Kasumi-1 (cell line): ENCODE data around the gene HSPB1.
"Not testable (repeated sequence)": the region's sequence is repeated elsewhere in the genome, so short reads cannot be mapped to it uniquely, and the experiment has no call there.

ENCODE experiments used
- DNase-seq, 2 experiments: peaks; one replicate each; lab custom pipeline; 2025; lab: John Stamatoyannopoulos, UW

Gene HSPB1

DNA sequence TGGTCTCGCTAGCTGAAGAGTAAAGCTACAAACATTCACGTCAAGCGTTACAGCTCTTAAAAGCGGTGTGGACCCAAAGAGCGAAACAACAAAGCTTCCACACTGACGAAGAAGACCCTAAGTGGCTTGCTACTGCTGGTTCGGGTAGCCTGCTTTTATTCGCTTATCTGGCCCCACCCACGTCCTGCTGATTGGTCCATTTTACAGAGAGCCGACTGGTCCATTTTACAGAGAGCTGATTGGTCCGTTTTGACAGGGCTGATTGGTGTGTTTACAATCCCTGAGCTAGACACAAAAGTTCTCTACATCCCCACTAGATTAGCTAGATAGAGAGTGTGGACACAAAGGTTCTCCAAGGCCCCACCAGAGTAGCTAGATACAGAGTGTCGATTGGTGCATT is 6.4 kb downstream of the HSPB1 start:
- DNase-seq = not testable (repeated sequence)

DNA sequence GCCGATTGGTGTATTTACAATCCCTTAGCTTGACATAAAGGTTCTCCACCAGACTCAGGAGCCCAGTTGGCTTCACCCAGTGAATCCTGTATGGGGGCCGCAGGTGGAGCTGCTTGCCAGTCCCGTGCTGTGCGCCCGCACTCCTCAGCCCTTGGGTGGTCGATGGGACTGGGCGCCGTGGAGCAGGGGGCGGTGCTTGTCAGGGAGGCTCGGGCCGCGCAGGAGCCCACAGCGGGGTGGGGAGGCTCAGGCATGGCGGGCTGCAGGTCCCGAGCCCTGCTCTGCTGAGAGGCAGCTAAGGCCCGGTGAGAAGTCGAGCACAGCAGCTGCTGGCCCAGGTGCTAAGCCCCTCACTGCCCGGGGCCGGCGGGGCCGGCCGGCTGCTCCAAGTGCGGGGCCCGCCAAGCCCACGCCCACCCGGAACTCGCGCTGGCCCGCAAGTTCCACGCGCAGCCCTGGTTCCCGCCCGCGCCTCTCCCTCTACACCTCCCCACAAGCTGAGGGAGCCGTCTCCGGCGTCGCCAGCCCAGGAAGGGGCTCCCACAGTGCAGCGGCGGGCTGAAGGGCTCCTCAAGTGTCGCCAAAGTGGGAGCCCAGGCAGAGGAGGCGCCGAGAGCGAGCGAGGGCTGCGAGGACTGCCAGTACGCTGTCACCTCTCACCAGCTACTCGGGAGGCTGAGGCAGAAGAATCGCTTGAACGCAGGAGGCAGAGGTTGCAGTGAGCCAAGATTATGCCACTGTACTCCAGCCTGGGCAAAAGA is 7.0 kb downstream of the HSPB1 start:
- DNase-seq = not testable (repeated sequence)

DNA sequence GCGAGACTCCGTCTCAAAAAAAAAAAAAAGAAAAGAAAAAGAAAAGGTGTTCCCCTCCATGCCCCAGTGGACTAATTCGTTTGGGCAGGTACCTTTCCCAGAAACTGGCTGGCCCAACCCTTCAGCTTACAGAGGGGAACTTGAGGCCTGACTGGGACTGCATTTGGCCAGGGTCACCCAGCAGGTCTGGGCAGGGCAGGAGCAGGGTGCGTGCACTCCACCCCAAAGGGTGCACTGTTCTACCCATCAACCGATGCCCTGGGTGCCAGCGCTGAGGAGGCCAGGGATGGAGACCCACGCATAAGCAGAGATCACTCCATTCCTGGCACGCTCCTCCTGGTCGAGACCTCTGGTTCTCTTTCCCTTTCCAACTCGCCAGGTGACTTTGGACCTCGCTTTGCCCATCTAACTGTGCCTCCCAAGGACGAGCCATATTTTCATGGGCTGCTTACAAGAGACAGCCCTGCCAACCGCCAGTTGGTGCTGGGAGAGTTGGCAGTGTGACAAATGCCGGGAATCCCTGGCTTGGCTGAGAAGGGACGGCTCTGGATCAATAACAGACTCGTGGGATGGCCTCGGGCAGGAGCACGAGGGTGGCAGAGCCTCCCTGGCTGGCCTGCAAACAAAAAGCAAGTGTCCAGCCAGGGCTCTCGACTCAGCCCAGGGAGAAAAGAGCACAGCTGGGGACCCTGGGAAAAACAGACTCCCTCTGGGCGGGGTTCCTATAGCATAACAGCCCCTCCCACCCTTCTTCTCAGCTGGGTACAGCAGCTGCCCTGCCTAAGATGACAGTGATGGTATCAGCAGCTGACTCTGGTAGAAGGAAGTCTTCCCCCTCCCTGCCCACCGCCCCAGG is 7.9 kb downstream of the HSPB1 start:
- DNase-seq = no peak

- not testable (repeated sequence) for DNase-seq
Measured at GRCh38 chr7:76311838-76312237, 9.4 kb downstream of the HSPB1 start.

DNA sequence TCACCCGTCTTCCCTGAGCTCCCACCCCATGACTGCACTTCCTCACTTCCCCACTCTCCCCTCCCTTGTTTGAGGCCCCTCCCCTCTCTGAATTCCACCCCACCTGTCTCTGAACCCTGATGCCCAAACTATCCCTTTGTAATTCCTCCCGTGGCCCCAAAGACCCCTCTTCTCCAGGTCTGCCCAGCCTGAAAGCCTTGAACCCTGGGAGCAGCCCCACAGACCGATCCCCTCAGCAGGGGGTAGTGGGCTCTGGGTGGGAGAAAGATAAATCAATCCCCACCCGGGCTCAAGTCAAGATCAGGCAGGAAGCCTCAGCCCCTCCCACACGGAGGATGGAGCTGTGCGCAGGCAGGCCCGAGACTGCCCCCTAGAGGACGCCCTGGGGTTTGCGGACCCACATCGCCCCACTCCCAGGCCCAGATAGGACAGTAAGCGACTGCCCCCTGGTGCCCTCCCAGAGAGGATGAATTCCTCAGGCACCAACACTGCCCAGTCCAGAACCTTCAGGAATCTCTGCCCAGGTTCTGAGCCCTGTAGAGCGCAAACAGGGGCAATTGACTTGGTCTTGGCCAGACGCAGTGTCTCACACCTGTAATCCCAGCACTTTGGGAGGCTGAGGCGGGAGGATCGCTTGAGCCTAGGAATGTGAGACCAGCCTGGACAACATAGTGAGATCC is 11.7 kb downstream of the HSPB1 start:
- DNase-seq = peak; percentile 91 to 92

DNA sequence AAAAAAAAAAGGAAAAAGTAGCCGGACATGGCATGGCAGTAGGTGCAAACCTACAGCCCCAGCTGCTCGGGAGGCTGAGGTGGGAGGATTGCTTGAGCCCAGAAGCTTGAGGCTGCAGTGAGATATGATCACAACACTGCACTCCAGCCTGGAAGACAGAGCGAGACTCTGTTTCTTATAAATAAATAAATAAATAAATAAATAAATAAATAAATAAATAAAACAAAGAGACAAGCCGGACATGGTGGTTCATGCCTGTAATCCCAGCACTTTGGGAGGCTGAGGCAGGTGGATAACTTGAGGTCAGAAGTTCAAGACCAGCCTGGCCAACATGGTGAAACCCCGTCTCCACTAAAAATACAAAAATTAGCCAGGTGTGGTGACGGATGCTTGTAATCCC is 12.3 kb downstream of the HSPB1 start:
- not testable (repeated sequence) for DNase-seq

- DNase-seq = no peak
Measured at GRCh38 chr7:76315364-76315763, 12.9 kb downstream of the HSPB1 start.

- no peak for DNase-seq
Measured at GRCh38 chr7:76316984-76317781, 14.7 kb downstream of the HSPB1 start.

- peak; percentile 94 to 96 for DNase-seq
Measured at GRCh38 chr7:76317782-76318487, 15.5 kb downstream of the HSPB1 start.

DNA sequence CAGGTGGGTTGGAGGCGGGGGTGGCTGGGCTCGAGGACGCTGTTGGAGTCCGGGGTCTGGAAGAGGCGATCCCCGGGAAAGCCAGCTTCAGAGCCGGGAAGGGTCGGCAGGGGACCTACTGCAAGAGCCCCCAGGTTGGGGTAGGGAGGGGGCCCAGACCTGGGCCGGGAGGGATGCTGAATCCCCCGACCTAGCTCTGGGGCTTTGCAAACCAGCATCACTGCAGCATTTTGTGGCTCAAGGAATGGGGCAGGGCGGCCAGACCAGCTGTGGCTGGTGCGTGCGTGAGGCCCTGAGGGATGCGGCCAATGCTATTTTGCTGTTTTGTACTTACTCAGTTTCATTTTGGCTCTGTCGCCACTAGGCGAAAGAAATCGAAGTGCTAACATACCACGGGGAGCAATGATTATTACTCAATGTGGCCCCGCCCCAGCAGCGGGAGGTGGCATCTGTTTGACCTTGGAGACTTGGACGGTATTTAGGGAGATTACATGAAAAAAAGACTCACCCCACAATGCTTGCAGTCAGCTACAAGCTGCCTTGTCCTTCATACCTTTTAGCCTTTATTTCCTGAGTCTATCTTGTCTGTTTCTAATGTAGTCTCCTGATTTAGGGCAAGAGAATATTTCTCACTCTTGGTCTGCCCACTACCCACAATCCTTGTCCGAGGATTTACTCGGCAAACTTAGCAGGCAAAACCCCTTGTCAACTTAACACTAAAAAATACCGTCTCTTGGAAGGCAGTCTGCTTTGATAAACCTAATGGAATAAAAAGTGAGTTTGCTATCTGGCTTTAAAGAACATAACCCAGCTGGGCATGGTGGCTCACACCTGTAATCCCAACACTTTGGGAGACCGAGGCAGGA is 16.2 kb downstream of the HSPB1 start:
- DNase-seq = peak; percentile 51 to 63

GRCh38 chr7:76325092-76325491 is 22.6 kb downstream of the HSPB1 start:
- DNase-seq = no peak

GRCh38 chr7:76325811-76326210 is 23.3 kb downstream of the HSPB1 start:
- DNase-seq = no peak

DNA sequence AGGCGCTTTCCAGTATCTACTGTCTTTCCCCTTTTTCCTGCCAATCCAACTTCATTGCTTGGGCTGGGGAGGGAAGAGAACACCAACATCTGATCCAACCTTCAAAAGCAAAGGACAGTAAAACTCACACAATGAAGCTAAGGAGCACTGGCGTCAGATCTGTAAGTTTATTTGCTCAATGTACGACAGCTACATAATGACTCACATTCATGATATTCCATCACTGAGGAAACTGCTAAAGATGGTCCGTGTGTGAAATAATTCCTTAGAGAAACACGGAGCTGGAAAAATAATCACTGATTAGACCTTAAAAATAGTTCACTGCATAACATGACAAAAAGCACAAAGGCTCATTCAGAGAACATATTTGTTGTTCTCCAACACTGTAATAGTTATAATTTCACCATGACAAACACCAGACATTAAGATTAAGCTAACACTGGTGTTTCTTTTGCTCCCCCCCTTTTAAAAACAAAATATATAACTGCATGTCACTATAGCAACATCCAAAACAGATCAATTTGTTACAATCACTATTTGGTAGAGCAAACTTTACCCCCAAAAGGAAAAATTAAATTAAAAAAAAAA is 24.3 kb downstream of the HSPB1 start:
- DNase-seq = no peak

GRCh38 chr7:76327610-76328009 is 25.1 kb downstream of the HSPB1 start:
- DNase-seq = peak; percentile 88 to 94

- DNase-seq = peak; percentile 49 to 58
Measured at GRCh38 chr7:76328389-76328788, 25.9 kb downstream of the HSPB1 start.

DNA sequence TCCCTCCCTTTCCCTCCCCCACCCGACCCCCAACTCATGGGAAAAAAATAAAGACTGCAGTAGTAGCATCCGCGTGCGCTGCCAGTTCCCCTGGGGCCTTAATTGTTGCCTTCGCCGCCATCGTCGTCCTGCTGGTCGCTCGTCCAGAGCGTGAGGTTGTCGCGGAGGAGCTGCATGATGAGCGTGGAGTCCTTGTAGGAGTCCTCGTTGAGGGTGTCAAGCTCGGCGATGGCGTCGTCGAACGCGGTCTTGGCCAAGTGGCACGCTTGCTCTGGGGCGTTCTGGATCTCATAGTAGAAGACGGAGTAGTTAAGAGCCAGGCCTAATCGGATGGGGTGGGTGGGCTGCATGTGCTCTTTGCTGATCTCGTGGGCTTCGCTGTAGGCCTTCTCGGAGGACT is 27.0 kb downstream of the HSPB1 start:
- DNase-seq = no peak

DNA sequence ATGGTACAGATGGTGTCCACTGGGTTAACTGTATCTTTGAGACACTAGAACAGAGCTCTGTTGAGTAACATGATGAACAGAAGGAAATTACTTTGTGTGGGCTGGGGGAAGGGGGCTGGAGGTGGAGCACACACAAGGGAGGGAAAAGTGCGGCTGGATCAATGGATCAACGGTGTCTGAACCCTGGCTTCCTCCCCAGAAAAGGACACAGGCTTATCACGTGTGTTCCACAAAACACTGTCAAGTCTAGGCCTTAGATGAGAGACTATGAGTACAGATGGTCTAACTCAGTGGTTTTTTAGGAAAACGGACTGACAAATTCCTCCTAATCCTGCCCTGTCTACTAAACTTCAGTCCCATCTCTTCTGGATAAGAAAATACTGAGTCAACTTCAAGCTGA is 27.8 kb downstream of the HSPB1 start:
- DNase-seq = peak; percentile 54 to 59

GRCh38 chr7:76330673-76331072 is 28.2 kb downstream of the HSPB1 start:
- peak; percentile 27 to 28 for DNase-seq

DNA sequence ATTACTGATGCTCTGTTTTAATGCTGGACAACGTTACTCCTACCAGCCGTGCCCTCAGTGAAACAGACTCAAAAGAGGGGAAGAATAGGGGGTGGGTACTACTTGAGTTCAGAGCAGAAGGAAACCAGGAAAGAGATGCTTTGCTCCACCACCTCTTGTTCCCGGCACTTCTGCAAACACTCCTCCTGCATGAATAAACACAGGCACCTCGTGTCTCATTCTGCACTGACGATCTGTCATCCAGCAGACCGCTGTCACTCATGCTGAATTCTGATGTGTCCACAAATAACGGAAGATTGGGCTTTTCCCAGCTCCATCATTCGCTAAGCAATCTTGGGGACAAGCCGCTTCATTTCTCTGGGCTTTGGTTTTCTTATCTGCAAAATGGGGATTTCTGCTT is 29.6 kb downstream of the HSPB1 start:
- DNase-seq = peak; percentile 70 to 73
